H9 (cell line): ENCODE results near the gene DFFB. TPM values are rescaled to one million over a fixed set of nuclear protein-coding genes. Genes with fewer than 3 reads are reported as not detected.

Source experiments
- DNase-seq: peaks from one replicate; pipeline ENCODE4 v3.0.0-alpha.2; 2017
- H2AFZ ChIP-seq: one replicate; pipeline ENCODE4 v1.6.1; 2013; ENCODE audit warnings: mild to moderate bottlenecking, low read length, control low read depth, moderate library complexity
- H2AK5ac ChIP-seq: 2 replicates; pipeline ENCODE4 v1.6.1; 2013; ENCODE audit warnings: low read length, control low read depth, mixed read lengths; ENCODE audit not compliant: insufficient read length
- H2BK120ac ChIP-seq: one replicate; pipeline ENCODE4 v1.6.1; 2013; ENCODE audit warnings: low read depth, mild to moderate bottlenecking, low read length, control low read depth, inconsistent platforms; ENCODE audit not compliant: poor library complexity, severe bottlenecking
- H2BK12ac ChIP-seq: 2 replicates; pipeline ENCODE4 v1.6.1; 2013; ENCODE audit warnings: low read length, control low read depth, mixed read lengths, low read depth; ENCODE audit not compliant: insufficient read length
- H2BK15ac ChIP-seq: 2 replicates; pipeline ENCODE4 v1.6.1; 2013; ENCODE audit warnings: low read depth, low read length, control low read depth
- H2BK20ac ChIP-seq: one replicate; pipeline ENCODE4 v1.6.1; 2013; ENCODE audit warnings: low read depth, mild to moderate bottlenecking, low read length, control low read depth, inconsistent platforms; ENCODE audit not compliant: poor library complexity, severe bottlenecking
- H2BK5ac ChIP-seq: 2 replicates; pipeline ENCODE4 v1.6.1; 2013; ENCODE audit warnings: low read length, control low read depth, mixed read lengths; ENCODE audit not compliant: insufficient read length
- H3K14ac ChIP-seq: 2 replicates; pipeline ENCODE4 v1.6.1; 2013; ENCODE audit warnings: low read length, control low read depth; ENCODE audit not compliant: insufficient read depth
- H3K18ac ChIP-seq: 2 replicates; pipeline ENCODE4 v1.6.1; 2013; ENCODE audit warnings: low read depth, mild to moderate bottlenecking, mixed read lengths, low read length, control low read depth; ENCODE audit not compliant: insufficient read length
- H3K23ac ChIP-seq: 2 replicates; pipeline ENCODE4 v1.6.1; 2013; ENCODE audit warnings: low read length, control low read depth, mixed read lengths, low read depth; ENCODE audit not compliant: insufficient read length
- H3K23me2 ChIP-seq: 2 replicates; pipeline ENCODE4 v1.6.1; 2013; ENCODE audit warnings: low read depth, mild to moderate bottlenecking, mixed read lengths, low read length, control low read depth; ENCODE audit not compliant: insufficient read length, poor library complexity, severe bottlenecking
- H3K27ac ChIP-seq: 2 replicates; pipeline ENCODE4 v1.5.1; 2013; ENCODE audit warnings: low read length, control low read depth, mixed read lengths, low read depth; ENCODE audit not compliant: insufficient read length
- H3K27me3 ChIP-seq: 2 replicates; pipeline ENCODE4 v1.6.1; 2013; ENCODE audit warnings: low read length, control low read depth, inconsistent platforms; ENCODE audit not compliant: insufficient read depth
- H3K4ac ChIP-seq: 2 replicates; pipeline ENCODE4 v1.6.1; 2013; ENCODE audit warnings: low read depth, mild to moderate bottlenecking, control low read depth, inconsistent platforms, low read length, moderate library complexity
- H3K4me1 ChIP-seq: 2 replicates; pipeline ENCODE4 v1.6.1; 2013; ENCODE audit warnings: low read length, control low read depth, inconsistent platforms; ENCODE audit not compliant: insufficient read depth
- H3K4me2 ChIP-seq: 2 replicates; pipeline ENCODE4 v1.6.1; 2013; ENCODE audit warnings: low read length, control low read depth, mixed read lengths; ENCODE audit not compliant: insufficient read length, insufficient read depth
- H3K56ac ChIP-seq: 2 replicates; pipeline ENCODE4 v1.6.1; 2013; ENCODE audit warnings: low read depth, mild to moderate bottlenecking, mixed read lengths, low read length, control low read depth; ENCODE audit not compliant: insufficient read length
- H3K79me1 ChIP-seq: 2 replicates; pipeline ENCODE4 v1.6.1; 2013; ENCODE audit warnings: low read depth, mild to moderate bottlenecking, moderate library complexity, low read length, control low read depth, inconsistent platforms; ENCODE audit not compliant: insufficient read depth, poor library complexity, severe bottlenecking
- H3K79me2 ChIP-seq: 2 replicates; pipeline ENCODE4 v1.6.1; 2013; ENCODE audit warnings: low read length, control low read depth, inconsistent platforms; ENCODE audit not compliant: insufficient read depth
- H3K9ac ChIP-seq: 2 replicates; pipeline ENCODE4 v1.6.1; 2013; ENCODE audit warnings: low read length, control low read depth, mixed read lengths; ENCODE audit not compliant: insufficient read length; ENCODE audit errors: extremely low read depth
- H3K9me3 ChIP-seq: one replicate; pipeline ENCODE4 v1.6.1; 2013; ENCODE audit warnings: low read depth, low read length, inconsistent platforms; ENCODE audit not compliant: control insufficient read depth
- H3T11ph ChIP-seq: one replicate; pipeline ENCODE4 v1.6.1; 2013; ENCODE audit warnings: mild to moderate bottlenecking, low read length, control low read depth, inconsistent platforms
- H4K20me1 ChIP-seq: one replicate; pipeline ENCODE4 v1.6.1; 2013; ENCODE audit not compliant: control insufficient read depth, insufficient read length, insufficient read depth
- H4K5ac ChIP-seq: 2 replicates; pipeline ENCODE4 v1.6.1; 2013; ENCODE audit warnings: low read depth, mild to moderate bottlenecking, mixed read lengths, low read length, control low read depth; ENCODE audit not compliant: insufficient read length
- H4K8ac ChIP-seq: replicated peaks from 2 replicates; pipeline ENCODE4 v1.6.1; 2013; ENCODE audit warnings: low read length, control low read depth, mixed read lengths, low read depth; ENCODE audit not compliant: insufficient read length
- H4K91ac ChIP-seq: 2 replicates; pipeline ENCODE4 v1.6.1; 2013; ENCODE audit warnings: low read depth, mild to moderate bottlenecking, moderate library complexity, mixed read lengths, low read length, control low read depth; ENCODE audit not compliant: insufficient read length
- H3K27ac Mint-ChIP-seq, 3 experiments: 2 replicates in 2 of 3; 3 replicates in 1 of 3; pipeline ENCODE4 v1.8.0; 2020 to 2021; ENCODE audit warnings: mixed read lengths in 3 of 3, mild to moderate bottlenecking in 1 of 3, moderate library complexity in 1 of 3
- H3K27me3 Mint-ChIP-seq: 2 replicates; pipeline ENCODE4 v1.8.0; 2021; ENCODE audit warnings: low read depth, mild to moderate bottlenecking, moderate library complexity, mixed read lengths
- H3K36me3 Mint-ChIP-seq, 3 experiments: 2 replicates in 2 of 3; 3 replicates in 1 of 3; pipeline ENCODE4 v1.8.0; 2020 to 2021; ENCODE audit warnings: low read depth in 3 of 3, mixed read lengths in 3 of 3; ENCODE audit not compliant: insufficient read depth in 1 of 3
- H3K4me1 Mint-ChIP-seq, 2 experiments: 2 replicates each; pipeline ENCODE4 v1.8.0; 2020; ENCODE audit warnings: mixed read lengths in 2 of 2
- H3K4me3 Mint-ChIP-seq, 2 experiments: 2 replicates in 1 of 2; 3 replicates in 1 of 2; pipeline ENCODE4 v1.8.0; 2020 to 2021; ENCODE audit warnings: mild to moderate bottlenecking in 2 of 2, mixed read lengths in 2 of 2, moderate library complexity in 1 of 2
- H3K9me3 Mint-ChIP-seq, 2 experiments: 2 replicates in 1 of 2; 3 replicates in 1 of 2; pipeline ENCODE4 v1.8.0; 2020; ENCODE audit warnings: mild to moderate bottlenecking in 2 of 2, mixed read lengths in 2 of 2, moderate library complexity in 1 of 2
- WGBS: extraction: QIAGEN DNeasy Blood & Tissue Kit; methylation state at CpG from one replicate; pipeline ENCODE4 v1.1.7; 2013; ENCODE audit warnings: missing lambda C conversion rate, low lambda C conversion rate, mixed read lengths; ENCODE audit not compliant: insufficient read length; ENCODE audit errors: extremely low coverage; 5-methylcytosine and 5-hydroxymethylcytosine counted together
- total RNA-seq: library from RNA; stranded (reverse); gene quantifications from 2 replicates; pipeline ENCODE4 v1.2.1, GENCODE V29; 2021
- TF ChIP-seq, protein P1 (sequence below): fragments of 200-600 bp; sonication (generic); conservative IDR thresholded peaks from 3 replicates; pipeline ENCODE4 v1.8.0; 2021; ENCODE audit warnings: antibody characterized with exemption, mild to moderate bottlenecking

The DFFB gene
- total RNA-seq, 1 experiment from 2014 or later = 9.7 TPM

- Histone ChIP-seq H3K4ac (no peak overlapping the region), H3K4me1 (no peaks in the 10 kb centered on the region), H2BK12ac (no peak overlapping the region), H2BK120ac (no peak overlapping the region), H3K56ac (no peak overlapping the region), H3T11ph (no peak overlapping the region), H3K23ac (no peak overlapping the region), H3K79me2 (no peaks in the 10 kb centered on the region), H2AK5ac (no peak overlapping the region), H3K23me2 (no peaks in the 10 kb centered on the region), H3K14ac (no peak overlapping the region), H3K4me2 (no peak overlapping the region), H3K27me3 (no peaks in the 10 kb centered on the region), H2BK20ac (no peak overlapping the region), H3K9ac (no peak overlapping the region), H3K27ac (no peak overlapping the region), H2BK15ac (no peak overlapping the region), H4K91ac (no peak overlapping the region), H2AFZ (no peak overlapping the region), H4K5ac (no peak overlapping the region), H2BK5ac (no peak overlapping the region), H3K79me1 (peaks cover 4% of the 10 kb centered on the region), H4K8ac (no peak overlapping the region), H3K9me3 (no peaks in the 10 kb centered on the region), H4K20me1 (no peaks in the 10 kb centered on the region), H3K18ac (no peak overlapping the region)
- WGBS = no CpG with 5 or more reads among the region's 15 CpGs
- Mint-ChIP-seq H3K4me3 (no peak overlapping the region), H3K27ac (peak overlapping the region in 2 of 3 experiments; percentile 39 to 53; a peak in 3 of 7 replicates), H3K4me1 (no peaks in the 10 kb centered on the region), H3K36me3 (peaks cover 20 to 57% (median 36%) of the 10 kb centered on the region in 3 experiments; a peak in 6 of 7 replicates), H3K27me3 (no peaks in the 10 kb centered on the region; the same call in 1 of the 2 replicates), H3K9me3 (no peaks in the 10 kb centered on the region)
- no peak for DNase-seq
- TF ChIP-seq, protein P1, sequence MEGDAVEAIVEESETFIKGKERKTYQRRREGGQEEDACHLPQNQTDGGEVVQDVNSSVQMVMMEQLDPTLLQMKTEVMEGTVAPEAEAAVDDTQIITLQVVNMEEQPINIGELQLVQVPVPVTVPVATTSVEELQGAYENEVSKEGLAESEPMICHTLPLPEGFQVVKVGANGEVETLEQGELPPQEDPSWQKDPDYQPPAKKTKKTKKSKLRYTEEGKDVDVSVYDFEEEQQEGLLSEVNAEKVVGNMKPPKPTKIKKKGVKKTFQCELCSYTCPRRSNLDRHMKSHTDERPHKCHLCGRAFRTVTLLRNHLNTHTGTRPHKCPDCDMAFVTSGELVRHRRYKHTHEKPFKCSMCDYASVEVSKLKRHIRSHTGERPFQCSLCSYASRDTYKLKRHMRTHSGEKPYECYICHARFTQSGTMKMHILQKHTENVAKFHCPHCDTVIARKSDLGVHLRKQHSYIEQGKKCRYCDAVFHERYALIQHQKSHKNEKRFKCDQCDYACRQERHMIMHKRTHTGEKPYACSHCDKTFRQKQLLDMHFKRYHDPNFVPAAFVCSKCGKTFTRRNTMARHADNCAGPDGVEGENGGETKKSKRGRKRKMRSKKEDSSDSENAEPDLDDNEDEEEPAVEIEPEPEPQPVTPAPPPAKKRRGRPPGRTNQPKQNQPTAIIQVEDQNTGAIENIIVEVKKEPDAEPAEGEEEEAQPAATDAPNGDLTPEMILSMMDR = no peak
Measured at GRCh38 chr1:3888301-3888700, 31.0 kb downstream of the DFFB start.
